Lower leg skin (tissue), 3 donors: ENCODE data around the gene PTPRN2.

ENCODE experiments used
- POLR2A ChIP-seq, 2 donors: fragments of 450-650 bp; IDR thresholded peaks; one replicate each; pipeline ENCODE4 v1.6.1; 2016 to 2017; ENCODE audit warnings: antibody characterized with exemption in 2 of 2, mild to moderate bottlenecking in 1 of 2, moderate library complexity in 1 of 2
- TF ChIP-seq, protein P1 (sequence below), 3 donors: fragments of 450-650 bp; IDR thresholded peaks; one replicate each; pipeline ENCODE4 v1.5.1; 2016; ENCODE audit warnings: antibody characterized with exemption in 3 of 3, mild to moderate bottlenecking in 3 of 3, moderate library complexity in 2 of 3

DNA sequence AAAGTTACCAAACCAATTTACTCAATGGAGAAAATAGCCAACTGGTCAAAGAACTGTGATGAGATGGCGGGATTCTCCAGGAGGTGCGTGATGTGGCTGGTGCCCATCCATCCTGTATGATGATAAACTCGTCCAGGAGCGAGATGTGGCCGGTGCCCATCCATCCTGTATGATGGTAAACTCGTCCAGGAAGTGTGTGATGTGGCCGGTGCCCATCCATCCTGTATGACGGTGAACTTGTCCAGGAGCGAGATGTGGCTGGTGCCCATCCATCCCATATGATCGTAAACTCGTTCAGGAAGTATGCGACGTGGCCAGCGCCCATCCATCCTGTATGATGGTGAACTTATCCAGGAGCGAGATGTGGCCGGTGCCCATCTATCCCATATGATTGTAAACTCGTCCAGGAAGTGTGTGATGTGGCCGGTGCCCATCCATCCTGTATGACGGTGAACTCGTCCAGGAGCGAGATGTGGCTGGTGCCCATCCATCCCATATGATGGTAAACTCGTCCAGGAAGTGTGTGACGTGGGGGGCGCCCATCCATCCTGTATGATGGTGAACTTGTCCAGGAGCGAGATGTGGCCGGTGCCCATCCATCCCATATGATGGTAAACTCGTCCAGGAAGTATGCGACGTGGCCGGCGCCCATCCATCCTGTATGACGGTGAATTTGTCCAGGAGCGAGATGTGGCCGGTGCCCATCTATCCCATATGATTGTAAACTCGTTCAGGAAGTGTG lies 754.6 kb downstream of the PTPRN2 start:
- no peak for TF ChIP-seq POLR2A (IDR thresholded peaks at IDR 0.05)
- TF ChIP-seq, protein P1, sequence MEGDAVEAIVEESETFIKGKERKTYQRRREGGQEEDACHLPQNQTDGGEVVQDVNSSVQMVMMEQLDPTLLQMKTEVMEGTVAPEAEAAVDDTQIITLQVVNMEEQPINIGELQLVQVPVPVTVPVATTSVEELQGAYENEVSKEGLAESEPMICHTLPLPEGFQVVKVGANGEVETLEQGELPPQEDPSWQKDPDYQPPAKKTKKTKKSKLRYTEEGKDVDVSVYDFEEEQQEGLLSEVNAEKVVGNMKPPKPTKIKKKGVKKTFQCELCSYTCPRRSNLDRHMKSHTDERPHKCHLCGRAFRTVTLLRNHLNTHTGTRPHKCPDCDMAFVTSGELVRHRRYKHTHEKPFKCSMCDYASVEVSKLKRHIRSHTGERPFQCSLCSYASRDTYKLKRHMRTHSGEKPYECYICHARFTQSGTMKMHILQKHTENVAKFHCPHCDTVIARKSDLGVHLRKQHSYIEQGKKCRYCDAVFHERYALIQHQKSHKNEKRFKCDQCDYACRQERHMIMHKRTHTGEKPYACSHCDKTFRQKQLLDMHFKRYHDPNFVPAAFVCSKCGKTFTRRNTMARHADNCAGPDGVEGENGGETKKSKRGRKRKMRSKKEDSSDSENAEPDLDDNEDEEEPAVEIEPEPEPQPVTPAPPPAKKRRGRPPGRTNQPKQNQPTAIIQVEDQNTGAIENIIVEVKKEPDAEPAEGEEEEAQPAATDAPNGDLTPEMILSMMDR (IDR thresholded peaks at IDR 0.05), result no peak
